Ramos (cell line): ENCODE data around the gene DNAJC13.

ENCODE experiments used
- in situ Hi-C: fragments of 300-500 bp; cut with MboI; formaldehyde crosslinking; loops from one replicate; pipeline ENCODE4 v1.14.3; 2022; ENCODE audit warnings: low sequenced_read_pairs; ENCODE audit not compliant: unreplicated experiment

DNAJC13 gene, protein sequence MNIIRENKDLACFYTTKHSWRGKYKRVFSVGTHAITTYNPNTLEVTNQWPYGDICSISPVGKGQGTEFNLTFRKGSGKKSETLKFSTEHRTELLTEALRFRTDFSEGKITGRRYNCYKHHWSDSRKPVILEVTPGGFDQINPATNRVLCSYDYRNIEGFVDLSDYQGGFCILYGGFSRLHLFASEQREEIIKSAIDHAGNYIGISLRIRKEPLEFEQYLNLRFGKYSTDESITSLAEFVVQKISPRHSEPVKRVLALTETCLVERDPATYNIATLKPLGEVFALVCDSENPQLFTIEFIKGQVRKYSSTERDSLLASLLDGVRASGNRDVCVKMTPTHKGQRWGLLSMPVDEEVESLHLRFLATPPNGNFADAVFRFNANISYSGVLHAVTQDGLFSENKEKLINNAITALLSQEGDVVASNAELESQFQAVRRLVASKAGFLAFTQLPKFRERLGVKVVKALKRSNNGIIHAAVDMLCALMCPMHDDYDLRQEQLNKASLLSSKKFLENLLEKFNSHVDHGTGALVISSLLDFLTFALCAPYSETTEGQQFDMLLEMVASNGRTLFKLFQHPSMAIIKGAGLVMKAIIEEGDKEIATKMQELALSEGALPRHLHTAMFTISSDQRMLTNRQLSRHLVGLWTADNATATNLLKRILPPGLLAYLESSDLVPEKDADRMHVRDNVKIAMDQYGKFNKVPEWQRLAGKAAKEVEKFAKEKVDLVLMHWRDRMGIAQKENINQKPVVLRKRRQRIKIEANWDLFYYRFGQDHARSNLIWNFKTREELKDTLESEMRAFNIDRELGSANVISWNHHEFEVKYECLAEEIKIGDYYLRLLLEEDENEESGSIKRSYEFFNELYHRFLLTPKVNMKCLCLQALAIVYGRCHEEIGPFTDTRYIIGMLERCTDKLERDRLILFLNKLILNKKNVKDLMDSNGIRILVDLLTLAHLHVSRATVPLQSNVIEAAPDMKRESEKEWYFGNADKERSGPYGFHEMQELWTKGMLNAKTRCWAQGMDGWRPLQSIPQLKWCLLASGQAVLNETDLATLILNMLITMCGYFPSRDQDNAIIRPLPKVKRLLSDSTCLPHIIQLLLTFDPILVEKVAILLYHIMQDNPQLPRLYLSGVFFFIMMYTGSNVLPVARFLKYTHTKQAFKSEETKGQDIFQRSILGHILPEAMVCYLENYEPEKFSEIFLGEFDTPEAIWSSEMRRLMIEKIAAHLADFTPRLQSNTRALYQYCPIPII (N-terminal part only)

GRCh38 chr3:132416807-132417694 is at the start of gene DNAJC13:
Gene DNAJC13, plus strand, starts transcription at chr3:132417502. Its CDS starts 17,049 bp downstream, at chr3:132434551.
- in situ Hi-C loops: no loop called here

DNA sequence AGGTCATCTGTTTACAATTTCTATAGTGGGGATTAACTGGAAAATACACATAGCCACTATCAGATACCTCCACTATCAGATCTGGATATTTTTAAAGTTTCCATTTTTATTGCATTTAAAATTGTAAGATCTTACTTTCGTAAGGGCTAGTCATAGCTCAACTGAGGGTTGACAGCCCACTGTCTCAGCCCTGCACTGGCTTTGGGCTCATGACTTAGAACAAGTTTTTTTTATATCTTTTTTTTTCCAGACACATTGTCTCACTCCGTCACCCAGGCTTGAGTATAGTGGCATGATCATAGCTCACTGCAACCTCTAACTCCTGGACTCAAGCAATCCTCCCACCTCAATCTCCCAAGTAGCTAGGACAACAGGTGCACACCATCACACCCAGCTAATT is 48.8 kb upstream of the DNAJC13 start:
- in situ Hi-C loops: no loop called here

DNA sequence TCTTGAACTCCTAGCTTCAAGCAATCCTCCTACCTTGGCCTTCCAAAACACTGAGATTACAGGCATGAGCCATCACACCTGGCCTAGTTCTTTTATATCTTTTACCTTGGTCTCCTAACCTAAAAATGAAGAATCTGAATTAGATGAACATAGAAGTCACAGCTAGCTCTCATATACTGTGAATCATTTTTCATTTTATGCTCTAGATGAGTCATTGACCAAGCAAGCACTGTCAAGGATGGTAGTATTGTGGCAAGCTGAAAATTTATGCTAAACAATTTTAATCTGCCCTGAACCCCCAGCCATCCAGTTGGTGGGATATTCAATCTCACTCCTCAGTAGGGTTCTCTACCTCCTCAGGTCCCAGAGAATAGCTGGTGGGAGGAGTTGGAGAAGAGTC is 48.3 kb upstream of the DNAJC13 start:
- in situ Hi-C loops: no loop called here

- in situ Hi-C loops: loop anchor here (25.0 kb wide), 1 partner anchor 1340 kb away; the partner anchor contains the start of genes ASTE1 and NEK11
Measured at GRCh38 chr3:132376945-132377354, 40.4 kb upstream of the DNAJC13 start.

- in situ Hi-C loops: loop anchor here (25.0 kb wide), 1 partner anchor 1341 kb away; the partner anchor contains the start of genes ASTE1 and NEK11
Measured at GRCh38 chr3:132378048-132378762, 39.1 kb upstream of the DNAJC13 start.

GRCh38 chr3:132378846-132379245 is 38.5 kb upstream of the DNAJC13 start:
- in situ Hi-C loops: loop anchor here (25.0 kb wide), 1 partner anchor 1342 kb away; the partner anchor contains the start of genes ASTE1 and NEK11

- in situ Hi-C loops: loop anchor here (25.0 kb wide), 1 partner anchor 1344 kb away; the partner anchor contains the start of genes ASTE1 and NEK11
Measured at GRCh38 chr3:132380920-132381319, 36.4 kb upstream of the DNAJC13 start.

- in situ Hi-C loops: loop anchor here (25.0 kb wide), 1 partner anchor 1344 kb away; the partner anchor contains the start of genes ASTE1 and NEK11
Measured at GRCh38 chr3:132381348-132381944, 35.9 kb upstream of the DNAJC13 start.

DNA sequence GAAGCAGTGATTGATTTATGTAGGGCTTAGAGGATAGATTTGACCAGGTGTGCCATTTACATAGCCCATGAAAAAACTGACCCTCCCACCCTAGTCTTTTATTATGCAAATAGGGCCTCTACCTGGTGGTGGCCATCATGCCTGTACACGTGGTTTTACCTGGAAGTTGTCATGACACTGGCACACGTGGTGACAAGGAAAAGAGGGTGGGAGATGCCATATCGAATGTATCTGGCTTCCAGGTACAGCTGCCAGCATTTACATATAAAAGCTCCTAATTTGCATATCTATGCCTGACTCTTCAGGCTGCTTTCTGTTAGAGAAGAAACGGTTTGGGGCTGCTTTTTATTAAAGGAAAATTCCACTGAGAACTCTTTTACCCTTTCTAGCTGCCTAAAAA is 35.0 kb upstream of the DNAJC13 start:
- in situ Hi-C loops: loop anchor here (25.0 kb wide), 1 partner anchor 1345 kb away; the partner anchor contains the start of genes ASTE1 and NEK11

DNA sequence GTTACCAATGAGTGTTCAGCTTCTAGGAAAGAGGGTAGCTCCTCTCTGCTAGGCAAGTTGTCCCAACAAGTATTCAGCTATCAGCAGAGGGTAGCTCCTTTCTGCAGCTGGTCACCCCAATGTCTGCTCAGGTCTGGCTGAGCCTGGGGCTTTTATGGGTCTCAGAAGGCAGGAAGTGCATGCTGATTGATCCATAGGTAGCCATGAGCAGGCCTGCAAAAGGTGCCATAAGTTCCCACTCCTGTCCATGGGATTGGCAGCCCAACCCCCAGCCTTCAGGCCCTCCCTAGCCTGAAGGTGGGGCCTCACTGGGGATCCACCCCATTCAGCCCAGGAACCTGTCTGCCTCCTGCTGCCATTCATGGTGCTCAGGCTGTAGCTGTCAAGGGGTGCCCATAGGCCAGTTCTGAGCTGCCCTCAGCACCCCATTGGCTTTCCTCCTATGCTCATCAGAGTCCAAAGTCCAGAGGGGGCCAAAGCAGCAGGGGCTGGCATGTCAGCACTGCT is 34.6 kb upstream of the DNAJC13 start:
- in situ Hi-C loops: loop anchor here (25.0 kb wide), 1 partner anchor 1345 kb away; the partner anchor contains the start of genes ASTE1 and NEK11

DNA sequence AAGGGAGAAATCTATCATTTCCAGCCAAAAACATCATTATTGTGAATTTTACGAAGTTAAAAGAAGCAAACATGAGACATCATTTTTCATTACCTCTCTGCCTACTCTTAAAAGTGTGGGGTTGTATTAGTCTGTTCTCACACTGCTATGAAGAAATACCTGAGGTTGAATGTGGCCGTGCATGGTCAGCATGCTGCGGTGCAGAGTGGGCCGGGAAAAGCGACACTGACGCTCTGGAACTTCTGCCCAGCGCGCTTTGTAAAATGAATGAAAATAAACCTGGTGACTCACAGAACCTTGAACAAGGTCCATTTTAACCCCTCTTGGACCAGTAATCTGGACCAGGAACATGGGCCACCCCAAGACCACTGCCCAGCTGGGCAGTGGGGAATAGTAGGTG is 31.0 kb upstream of the DNAJC13 start:
- in situ Hi-C loops: loop anchor here (25.0 kb wide), 1 partner anchor 1349 kb away; the partner anchor contains the start of genes ASTE1 and NEK11

DNA sequence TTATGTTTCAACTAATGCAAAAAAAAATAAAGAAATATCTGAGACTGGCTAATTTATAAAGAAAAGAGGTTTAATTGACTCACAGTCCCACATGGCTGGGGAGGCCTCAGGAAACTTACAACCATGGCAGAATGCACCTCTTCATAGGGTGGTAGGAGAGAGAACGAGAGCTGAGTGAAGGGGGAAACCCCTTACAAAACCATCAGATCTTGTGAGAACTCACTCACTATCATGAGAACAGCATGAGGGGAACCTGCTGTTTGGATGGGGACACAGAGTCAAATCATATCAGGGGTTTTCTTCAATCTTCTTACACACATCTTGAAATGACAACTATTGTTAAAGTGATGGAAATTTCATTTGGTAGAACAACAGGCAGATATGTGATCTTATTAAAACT is 24.6 kb upstream of the DNAJC13 start:
- in situ Hi-C loops: loop anchor here (25.0 kb wide), 1 partner anchor 1355 kb away; the partner anchor contains the start of genes ASTE1 and NEK11

DNA sequence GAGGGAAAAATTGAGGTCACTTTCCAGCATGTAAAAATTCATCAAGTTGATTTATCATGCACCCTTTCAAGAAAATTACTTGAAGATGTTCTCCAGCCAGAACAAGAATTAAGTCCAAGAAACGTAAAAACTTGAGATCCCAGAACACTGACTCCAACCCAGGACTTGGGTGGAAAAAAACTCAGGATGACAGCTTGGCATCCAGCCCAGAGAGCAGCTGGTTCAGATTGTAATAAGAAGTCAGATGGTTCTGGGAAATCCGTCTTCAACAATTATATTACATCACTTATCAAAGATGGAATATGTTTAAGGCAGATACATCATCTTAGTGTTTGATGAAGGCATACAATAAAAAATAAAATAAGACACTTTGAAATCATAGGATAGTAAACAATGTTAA is 23.0 kb upstream of the DNAJC13 start:
- in situ Hi-C loops: loop anchor here (25.0 kb wide), 1 partner anchor 1357 kb away; the partner anchor contains the start of genes ASTE1 and NEK11

DNA sequence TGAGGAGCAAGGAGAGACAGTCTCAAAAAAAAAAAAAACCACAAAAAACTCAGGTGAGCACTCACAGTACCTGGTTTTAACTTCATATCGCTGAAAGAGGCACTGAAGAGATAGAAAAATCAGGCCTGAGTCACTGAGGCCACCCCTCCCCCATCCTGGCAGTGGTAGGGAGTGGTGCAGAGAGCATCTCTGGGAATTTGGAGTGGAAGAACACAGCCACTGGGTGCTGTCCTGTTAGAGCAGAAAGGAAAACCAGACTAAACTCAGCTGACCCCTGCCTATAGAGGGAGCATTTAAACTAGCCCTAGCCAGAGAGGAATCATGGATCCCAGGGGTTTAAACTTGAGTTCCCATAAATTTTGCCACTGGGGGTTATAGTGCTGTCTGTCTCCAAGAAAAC is 22.2 kb upstream of the DNAJC13 start:
- in situ Hi-C loops: loop anchor here (25.0 kb wide), 1 partner anchor 1358 kb away; the partner anchor contains the start of genes ASTE1 and NEK11

- in situ Hi-C loops: loop anchor here (25.0 kb wide), 1 partner anchor 1359 kb away; the partner anchor contains the start of genes ASTE1 and NEK11
Measured at GRCh38 chr3:132396255-132396654, 21.0 kb upstream of the DNAJC13 start.

DNA sequence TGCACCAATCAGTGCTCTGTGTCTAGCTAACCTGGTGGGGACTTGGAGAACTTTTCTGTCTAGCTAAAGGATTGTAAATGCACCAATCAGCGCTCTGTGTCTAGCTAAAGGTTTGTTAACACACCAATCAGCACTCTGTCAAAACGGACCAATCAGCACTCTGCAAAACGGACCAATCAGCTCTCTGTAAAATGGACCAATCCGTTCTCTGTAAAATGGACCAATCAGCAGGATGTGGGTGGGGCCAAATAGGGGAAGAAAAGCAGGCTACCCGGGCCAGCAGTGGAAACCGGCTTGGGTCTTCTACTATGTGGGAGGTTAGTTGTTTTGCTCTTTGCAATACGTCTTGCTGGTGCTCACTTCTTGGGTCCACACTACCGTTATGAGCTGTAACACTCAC is 20.5 kb upstream of the DNAJC13 start:
- in situ Hi-C loops: loop anchor here (25.0 kb wide), 1 partner anchor 1359 kb away; the partner anchor contains the start of genes ASTE1 and NEK11
